Natural killer cell (primary cell): ENCODE measurements around the gene ZNF783. TPM values are rescaled to one million over a fixed set of nuclear protein-coding genes. Genes with fewer than 3 reads are reported as not detected.

Experiments
- ATAC-seq, 3 donors: fragments of 150-1000 bp in 2 of 3; fragments of 200-7000 bp in 1 of 3; cut with Tn5 transposase; 1 replicate in 1 of 3; 2 replicates in 2 of 3; pipeline ENCODE4 v1.10.0; 2021; ENCODE audit warnings: mild to moderate bottlenecking in 2 of 3, moderate library complexity in 2 of 3
- DNase-seq, 2 donors: peaks; one replicate each; pipeline versions ENCODE4 v3.0.0 to v3.0.0-alpha.2; 2013 to 2021; ENCODE audit warnings: mixed read lengths in 1 of 2
- H3K27ac ChIP-seq: one replicate; pipeline ENCODE4 v1.5.1; 2013; ENCODE audit warnings: mild to moderate bottlenecking, low read length
- H3K27me3 ChIP-seq: one replicate; pipeline ENCODE4 v1.6.1; 2013; ENCODE audit warnings: low read length; ENCODE audit not compliant: control insufficient read depth, insufficient read depth
- H3K36me3 ChIP-seq: one replicate; pipeline ENCODE4 v1.6.1; 2013; ENCODE audit warnings: low read length; ENCODE audit not compliant: control insufficient read depth, insufficient read depth
- H3K4me1 ChIP-seq: one replicate; pipeline ENCODE4 v1.6.1; 2013; ENCODE audit warnings: low read length; ENCODE audit not compliant: control insufficient read depth, insufficient read depth
- H3K4me3 ChIP-seq: one replicate; pipeline ENCODE4 v1.5.1; 2013; ENCODE audit warnings: low read length
- H3K9me3 ChIP-seq: one replicate; pipeline ENCODE4 v1.6.1; 2013; ENCODE audit warnings: low read length; ENCODE audit not compliant: control insufficient read depth, insufficient read depth
- H3K27ac Mint-ChIP-seq, 2 donors: one replicate each; pipeline ENCODE4 v1.8.0; 2022; ENCODE audit warnings: mild to moderate bottlenecking in 2 of 2, mixed read lengths in 2 of 2, moderate library complexity in 1 of 2
- H3K27me3 Mint-ChIP-seq, 2 donors: one replicate each; pipeline ENCODE4 v1.8.0; 2022; ENCODE audit warnings: low read depth in 2 of 2, mixed read lengths in 2 of 2
- H3K36me3 Mint-ChIP-seq: one replicate; pipeline ENCODE4 v1.8.0; 2022; ENCODE audit warnings: mixed read lengths
- H3K4me1 Mint-ChIP-seq, 2 donors: one replicate each; pipeline ENCODE4 v1.8.0; 2022; ENCODE audit warnings: mixed read lengths in 2 of 2
- H3K4me3 Mint-ChIP-seq: one replicate; pipeline ENCODE4 v1.8.0; 2022; ENCODE audit warnings: mild to moderate bottlenecking, moderate library complexity, mixed read lengths
- H3K9me3 Mint-ChIP-seq, 2 donors: one replicate each; pipeline ENCODE4 v1.8.0; 2022; ENCODE audit warnings: mixed read lengths in 2 of 2
- CTCF ChIP-seq: fragments of 200-600 bp; IDR thresholded peaks from one replicate; pipeline ENCODE4 v1.8.0; 2022; ENCODE audit warnings: antibody characterized with exemption
- WGBS: methylation state at CpG from one replicate; pipeline ENCODE4 v1.1.7; 2013; ENCODE audit warnings: missing lambda C conversion rate; ENCODE audit not compliant: insufficient coverage; 5-methylcytosine and 5-hydroxymethylcytosine counted together
- intact Hi-C: fragments of 100-400 bp; cut with micrococcal nuclease; formaldehyde crosslinking; loops from one replicate; pipeline ENCODE4 v1.14.2; 2022
- total RNA-seq, 4 donors: library from RNA; stranded (reverse); fragments of 120-200 nt in 1 of 4; gene quantifications; one replicate each; pipeline versions ENCODE4 v1.2.3 to v1.2.4, GENCODE V29; 2013 to 2022

ZNF783 gene
- total RNA-seq, 3 donors from 2014 or later (not counting 1 experiment from before 2014, with no cell fraction given): 24.0 to 29.8 (median 28.3) TPM

GRCh38 chr7:149285603-149286002, 23.6 kb downstream of the ZNF783 start:
- Mint-ChIP-seq H3K9me3 (no peaks in the 10 kb centered on the region), H3K27me3 (no peaks in the 10 kb centered on the region), H3K4me1 (peaks cover 36 to 45% of the 10 kb centered on the region in 2 donors), H3K4me3 (peak overlapping the region; percentile 90), H3K36me3 (no peaks in the 10 kb centered on the region), H3K27ac (peak overlapping the region in 1 of 2 donors; percentile 88)
- Histone ChIP-seq H3K9me3 (no peaks in the 10 kb centered on the region), H3K4me1 (peaks cover 28% of the 10 kb centered on the region), H3K4me3 (peak overlapping the region; percentile 54), H3K27ac (no peak overlapping the region), H3K36me3 (peaks cover 7% of the 10 kb centered on the region), H3K27me3 (no peaks in the 10 kb centered on the region)
- WGBS: 19% methylated on average over 11 of the region's 11 CpGs
- TF ChIP-seq CTCF: no peak
- ATAC-seq (no peak), DNase-seq (no peak)
- intact Hi-C loops: loop anchor here (2.0 kb wide), 1 partner anchor 23 kb away; the partner anchor contains the start of gene ZNF783

- peaks cover 35% of the 10 kb centered on the region for H3K4me1 ChIP-seq
- intact Hi-C loops: no loop called here
- peak overlapping the region in 1 of 2 donors; percentile 88 for H3K27ac Mint-ChIP-seq
- 88% methylated on average over 6 of the region's 6 CpGs for WGBS
- H3K4me1 Mint-ChIP-seq: peaks cover 43 to 56% of the 10 kb centered on the region in 2 donors
- no peaks in the 10 kb centered on the region for H3K27me3 Mint-ChIP-seq
- no peaks in the 10 kb centered on the region for H3K27me3 ChIP-seq
- H3K4me3 Mint-ChIP-seq: peak overlapping the region; percentile 47
- H3K4me3 ChIP-seq: no peak overlapping the region
- H3K9me3 ChIP-seq: no peaks in the 10 kb centered on the region
- no peaks in the 10 kb centered on the region for H3K36me3 Mint-ChIP-seq
- TF ChIP-seq CTCF: no peak
- no peak for DNase-seq
- H3K36me3 ChIP-seq: peaks cover 2% of the 10 kb centered on the region
- no peak overlapping the region for H3K27ac ChIP-seq
- no peaks in the 10 kb centered on the region for H3K9me3 Mint-ChIP-seq
- no peak for ATAC-seq
Measured at GRCh38 chr7:149286811-149287400, 24.9 kb downstream of the ZNF783 start.

- Mint-ChIP-seq H3K9me3 (no peaks in the 10 kb centered on the region), H3K36me3 (no peaks in the 10 kb centered on the region), H3K4me1 (peaks cover 43 to 56% of the 10 kb centered on the region in 2 donors), H3K27ac (no peak overlapping the region), H3K4me3 (no peak overlapping the region), H3K27me3 (no peaks in the 10 kb centered on the region)
- TF ChIP-seq CTCF: no peak
- 95% methylated on average over 10 of the region's 10 CpGs for WGBS
- no peak for ATAC-seq
- no peaks in the 10 kb centered on the region for H3K36me3 ChIP-seq
- no peaks in the 10 kb centered on the region for H3K27me3 ChIP-seq
- H3K9me3 ChIP-seq: no peaks in the 10 kb centered on the region
- intact Hi-C loops: no loop called here
- H3K4me3 ChIP-seq: no peak overlapping the region
- H3K4me1 ChIP-seq: peaks cover 35% of the 10 kb centered on the region
- no peak for DNase-seq
- no peak overlapping the region for H3K27ac ChIP-seq
Measured at GRCh38 chr7:149287622-149288021, 25.6 kb downstream of the ZNF783 start.

GRCh38 chr7:149289262-149289661, 27.3 kb downstream of the ZNF783 start:
- ATAC-seq: no peak
- Histone ChIP-seq H3K27me3 (no peaks in the 10 kb centered on the region), H3K4me1 (peaks cover 34% of the 10 kb centered on the region), H3K27ac (no peak overlapping the region), H3K4me3 (no peak overlapping the region), H3K9me3 (no peaks in the 10 kb centered on the region), H3K36me3 (no peaks in the 10 kb centered on the region)
- Mint-ChIP-seq H3K9me3 (no peaks in the 10 kb centered on the region), H3K27me3 (no peaks in the 10 kb centered on the region), H3K4me3 (no peak overlapping the region), H3K4me1 (peaks cover 40 to 53% of the 10 kb centered on the region in 2 donors), H3K27ac (no peak overlapping the region), H3K36me3 (no peaks in the 10 kb centered on the region)
- intact Hi-C loops: no loop called here
- no peak for DNase-seq
- no peak for TF ChIP-seq CTCF
- WGBS: 98% methylated on average over 8 of the region's 8 CpGs
